Liver (tissue), 9 donors: ENCODE measurements around the gene CEP95. TPM values are rescaled to one million over a fixed set of nuclear protein-coding genes. Genes with fewer than 3 reads are reported as not detected.
A peak's percentile ranks its signal among the peaks of the same experiment; 100 is the strongest.

Experiments used
- DNase-seq: peaks from one replicate; pipeline ENCODE4 v3.0.0-alpha.2; 2017; ENCODE audit warnings: low spot score
- H3K27ac ChIP-seq, 2 donors: one replicate each; pipeline ENCODE4 v1.7.0; 2013; ENCODE audit warnings: inconsistent platforms in 2 of 2, low read length in 2 of 2, control low read depth in 1 of 2, low read depth in 1 of 2, mild to moderate bottlenecking in 1 of 2
- H3K27me3 ChIP-seq, 4 donors: one replicate each; pipeline versions ENCODE4 v1.6.1 to v1.7.0; 2013; ENCODE audit warnings: low read length in 3 of 4, inconsistent platforms in 1 of 4, mild to moderate bottlenecking in 1 of 4, moderate library complexity in 1 of 4; ENCODE audit not compliant: control insufficient read depth in 4 of 4, insufficient read depth in 4 of 4
- H3K36me3 ChIP-seq, 4 donors: one replicate each; pipeline versions ENCODE4 v1.6.1 to v1.7.0; 2013; ENCODE audit warnings: low read length in 3 of 4, mild to moderate bottlenecking in 3 of 4, low read depth in 1 of 4, moderate library complexity in 1 of 4; ENCODE audit not compliant: control insufficient read depth in 4 of 4, insufficient read depth in 3 of 4
- H3K4me1 ChIP-seq, 4 donors: one replicate each; pipeline versions ENCODE4 v1.6.1 to v1.7.0; 2013; ENCODE audit warnings: low read length in 3 of 4, mild to moderate bottlenecking in 3 of 4, moderate library complexity in 1 of 4; ENCODE audit not compliant: control insufficient read depth in 4 of 4, insufficient read depth in 4 of 4
- H3K4me3 ChIP-seq, 3 donors: one replicate each; pipeline versions ENCODE4 v1.6.1 to v1.7.0; 2013; ENCODE audit warnings: low read length in 3 of 3, control low read depth in 1 of 3, low read depth in 1 of 3, mild to moderate bottlenecking in 1 of 3
- H3K9ac ChIP-seq, 2 donors: one replicate each; pipeline ENCODE4 v1.7.0; 2013; ENCODE audit warnings: low read length in 2 of 2, mild to moderate bottlenecking in 2 of 2, moderate library complexity in 2 of 2, control low read depth in 1 of 2, low read depth in 1 of 2
- H3K9me3 ChIP-seq, 4 donors: one replicate each; pipeline versions ENCODE4 v1.6.1 to v1.7.0; 2013; ENCODE audit warnings: low read length in 3 of 4; ENCODE audit not compliant: control insufficient read depth in 4 of 4
- EGR1 ChIP-seq, 2 donors: IDR thresholded peaks; 2 replicates each; pipeline ENCODE4 v1.6.1; 2016 to 2018; ENCODE audit warnings: antibody characterized with exemption in 2 of 2, low read depth in 2 of 2
- FOXA1 ChIP-seq: IDR thresholded peaks from 2 replicates; pipeline ENCODE4 v1.6.1; 2016; ENCODE audit warnings: antibody characterized with exemption
- FOXA2 ChIP-seq: IDR thresholded peaks from 2 replicates; pipeline ENCODE4 v1.6.1; 2016; ENCODE audit warnings: antibody characterized with exemption
- GABPA ChIP-seq, 2 donors: IDR thresholded peaks in 1 of 2; conservative IDR thresholded peaks in 1 of 2; 2 replicates each; pipeline ENCODE4 v1.6.1; 2016; ENCODE audit warnings: antibody characterized with exemption in 2 of 2, mild to moderate bottlenecking in 1 of 2, moderate library complexity in 1 of 2
- HNF4A ChIP-seq, 2 donors: conservative IDR thresholded peaks; 2 replicates each; pipeline ENCODE4 v1.6.1; 2016; ENCODE audit warnings: antibody characterized with exemption in 2 of 2, mild to moderate bottlenecking in 2 of 2
- HNF4G ChIP-seq: IDR thresholded peaks from 2 replicates; pipeline ENCODE4 v1.6.1; 2016; ENCODE audit warnings: antibody characterized with exemption
- JUND ChIP-seq, 2 donors: IDR thresholded peaks; 2 replicates each; pipeline ENCODE4 v1.6.1; 2016; ENCODE audit warnings: antibody characterized with exemption in 2 of 2
- NR2F2 ChIP-seq: IDR thresholded peaks from 2 replicates; pipeline ENCODE4 v1.6.1; 2016; ENCODE audit warnings: antibody characterized with exemption
- RAD21 ChIP-seq, 2 donors: IDR thresholded peaks; 2 replicates each; pipeline ENCODE4 v1.6.1; 2016; ENCODE audit warnings: antibody characterized with exemption in 2 of 2, mild to moderate bottlenecking in 2 of 2
- RXRA ChIP-seq, 2 donors: IDR thresholded peaks; 2 replicates each; pipeline ENCODE4 v1.6.1; 2017 to 2018; ENCODE audit warnings: antibody characterized with exemption in 2 of 2, mild to moderate bottlenecking in 1 of 2
- SP1 ChIP-seq: IDR thresholded peaks from 2 replicates; pipeline ENCODE4 v1.6.1; 2018; ENCODE audit warnings: antibody characterized with exemption, mild to moderate bottlenecking
- TAF1 ChIP-seq: conservative IDR thresholded peaks from 2 replicates; pipeline ENCODE4 v1.6.1; 2016; ENCODE audit warnings: antibody characterized with exemption, mild to moderate bottlenecking
- YY1 ChIP-seq: IDR thresholded peaks from 2 replicates; pipeline ENCODE4 v1.6.1; 2016; ENCODE audit warnings: antibody characterized with exemption, mild to moderate bottlenecking
- WGBS: extraction: QIAGEN DNeasy Blood & Tissue Kit; methylation state at CpG from one replicate; pipeline ENCODE4 v1.1.7; 2013; 5-methylcytosine and 5-hydroxymethylcytosine counted together
- polyA plus RNA-seq, 2 donors: library from polyadenylated mRNA; stranded (reverse) in 1 of 2; unstranded in 1 of 2; fragments of 200-250 nt in 1 of 2; fragments of >200 nt in 1 of 2; fragmentation: Nextera tagmentation in 1 of 2; extraction: Ambion mirVana in 1 of 2; gene quantifications; one replicate each; pipeline versions ENCODE4 v1.2.1 to v1.2.3, GENCODE V29; 2013 to 2015
- total RNA-seq, 2 donors: library from RNA; depleted of rRNA; stranded (reverse); fragments of >200 nt; gene quantifications; one replicate each; pipeline ENCODE4 v1.2.3, GENCODE V29; 2014
- TF ChIP-seq, protein P1 (sequence below): IDR thresholded peaks from 2 replicates; pipeline ENCODE4 v1.6.1; 2016; ENCODE audit warnings: antibody characterized with exemption
- TF ChIP-seq, protein P2 (sequence below): IDR thresholded peaks from 2 replicates; pipeline ENCODE4 v1.6.1; 2016; ENCODE audit warnings: antibody characterized with exemption, mild to moderate bottlenecking
- TF ChIP-seq, protein P3 (sequence below): IDR thresholded peaks from 2 replicates; pipeline ENCODE4 v1.6.1; 2016; ENCODE audit warnings: antibody characterized with exemption
- TF ChIP-seq, protein P4 (sequence below): IDR thresholded peaks from 2 replicates; pipeline ENCODE4 v1.6.1; 2016; ENCODE audit warnings: antibody characterized with exemption
- donor health status: healthy.
- donor health status: healthy.
- donor health status: healthy.
- donor health status: healthy.
- donor health status: healthy.

The CEP95 gene
- total and polyA plus RNA-seq, 4 donors, result 5.3 to 23.3 (median 11.0) TPM

DNA sequence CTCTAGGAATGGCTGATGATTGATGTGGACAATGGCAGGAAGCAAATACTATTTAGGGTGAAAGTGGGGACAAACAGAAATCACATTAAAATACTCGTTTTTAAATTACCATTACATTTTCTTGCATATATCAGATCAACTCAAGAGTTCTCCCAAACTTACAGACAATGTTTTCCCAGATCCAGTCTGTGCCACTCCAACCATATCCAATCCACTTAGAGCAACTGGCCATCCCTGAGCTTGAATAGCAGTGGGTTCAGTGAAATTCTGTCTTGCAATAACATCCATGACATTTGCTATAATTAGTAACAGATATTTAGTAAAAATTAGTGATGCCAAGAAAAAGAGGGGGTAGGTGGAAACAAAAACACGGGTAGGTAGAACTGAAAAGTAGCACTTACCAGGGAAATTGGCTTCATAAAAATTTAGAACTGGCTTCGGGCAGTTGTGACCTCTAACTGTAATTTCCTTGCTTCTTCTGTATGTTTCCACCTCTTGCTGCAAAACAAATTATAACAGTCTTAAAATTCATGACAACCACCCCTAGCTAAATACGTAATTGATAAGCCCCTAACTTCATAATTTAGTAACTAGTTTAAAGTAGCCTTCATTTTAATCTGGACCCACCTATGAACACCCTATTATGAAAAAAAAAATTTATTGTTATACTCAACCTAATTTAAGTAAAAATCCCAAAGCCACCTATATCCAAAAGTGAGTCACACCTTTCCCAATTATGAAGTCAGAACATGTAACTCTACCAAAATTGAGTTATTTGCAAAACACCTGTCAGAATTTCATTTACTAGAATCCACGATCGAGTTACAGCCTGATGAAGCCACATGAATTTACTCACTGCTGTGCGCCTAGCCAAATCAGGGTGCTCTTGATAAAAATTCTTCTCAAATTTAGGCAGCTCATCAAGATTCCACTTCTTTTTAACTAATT, 2.7 kb upstream of the CEP95 start:
- no peak for TF ChIP-seq RAD21 (IDR thresholded peaks at IDR 0.05)
- no peak for TF ChIP-seq FOXA1
- peak overlapping the region; percentile 64 to 99 (median 99) for H3K4me3 ChIP-seq
- peak overlapping the region; percentile 98 to 100 for H3K27ac ChIP-seq
- DNase-seq, result no peak
- H3K27me3 ChIP-seq, result no peaks in the 10 kb centered on the region
- no peaks in the 10 kb centered on the region for H3K9me3 ChIP-seq
- H3K4me1 ChIP-seq, result peaks cover 5 to 52% (median 36%) of the 10 kb centered on the region in 4 donors
- H3K36me3 ChIP-seq, result peaks cover 12 to 60% (median 50%) of the 10 kb centered on the region in 4 donors
- WGBS, result 37% methylated on average over 7 of the region's 7 CpGs
- H3K9ac ChIP-seq, result peak overlapping the region; percentile 99

DNA sequence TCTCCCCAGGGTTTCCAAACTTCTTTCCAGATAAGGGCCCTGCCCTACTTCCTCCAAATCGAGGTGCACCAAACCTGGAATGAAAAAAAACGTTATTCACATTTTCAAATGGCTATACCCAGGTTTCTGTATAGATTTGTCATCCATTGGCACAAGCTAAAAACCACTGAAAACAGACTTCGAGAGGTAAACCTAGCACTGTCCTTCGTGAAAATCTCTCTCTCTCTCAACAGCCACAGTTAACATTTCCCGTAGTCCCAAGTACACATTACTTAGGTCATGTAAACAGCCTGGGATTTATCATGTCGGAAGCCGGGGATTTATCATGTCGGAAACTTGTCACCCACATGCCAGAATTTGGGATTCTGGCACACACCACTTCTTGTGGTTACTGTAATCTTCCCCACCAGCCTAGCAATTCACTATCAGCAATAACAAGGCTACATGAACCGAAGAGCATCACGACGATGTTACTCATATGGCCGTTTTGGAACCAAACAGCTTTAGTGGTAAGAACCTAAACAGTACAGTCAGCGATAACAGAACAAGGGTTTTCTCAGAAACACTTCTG, 1.9 kb upstream of the CEP95 start:
- Histone ChIP-seq H3K9me3 (no peaks in the 10 kb centered on the region), H3K27ac (peak overlapping the region; percentile 98 to 100), H3K4me3 (peak overlapping the region; percentile 64 to 99 (median 99)), H3K27me3 (no peaks in the 10 kb centered on the region), H3K4me1 (peaks cover 5 to 54% (median 33%) of the 10 kb centered on the region in 4 donors), H3K36me3 (peaks cover 10 to 54% (median 43%) of the 10 kb centered on the region in 4 donors), H3K9ac (peak overlapping the region; percentile 99)
- peak; percentile 37 for TF ChIP-seq FOXA2
- TF ChIP-seq, protein P1, sequence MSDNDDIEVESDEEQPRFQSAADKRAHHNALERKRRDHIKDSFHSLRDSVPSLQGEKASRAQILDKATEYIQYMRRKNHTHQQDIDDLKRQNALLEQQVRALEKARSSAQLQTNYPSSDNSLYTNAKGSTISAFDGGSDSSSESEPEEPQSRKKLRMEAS, result no peak
- peak in 1 of 2 donors; percentile 6 for TF ChIP-seq EGR1 (IDR thresholded peaks at IDR 0.05; ENCODE audit: low read depth in 2 of 2)
- no peak for TF ChIP-seq GABPA (IDR thresholded peaks at IDR 0.05 in 1 of 2, conservative IDR thresholded peaks at IDR 0.05 in 1 of 2)
- no peak for TF ChIP-seq RAD21 (IDR thresholded peaks at IDR 0.05)
- peak; percentile 7 for TF ChIP-seq NR2F2
- TF ChIP-seq YY1, result no peak
- TF ChIP-seq HNF4G, result no peak
- no peak for TF ChIP-seq FOXA1
- DNase-seq, result no peak
- under 1% methylated on average over 13 of the region's 13 CpGs for WGBS

- under 1% methylated on average over 76 of the region's 76 CpGs for WGBS
- H3K36me3 ChIP-seq, result peaks cover 4 to 53% (median 39%) of the 10 kb centered on the region in 4 donors
- peak overlapping the region; percentile 64 to 99 (median 99) for H3K4me3 ChIP-seq
- peak overlapping the region; percentile 98 to 100 for H3K27ac ChIP-seq
- DNase-seq, result peak; percentile 85
- H3K9me3 ChIP-seq, result no peaks in the 10 kb centered on the region
- peaks cover 5 to 47% (median 30%) of the 10 kb centered on the region in 4 donors for H3K4me1 ChIP-seq
- H3K27me3 ChIP-seq, result no peaks in the 10 kb centered on the region
- peak overlapping the region; percentile 99 for H3K9ac ChIP-seq
- TF ChIP-seq NR2F2 (no peak), GABPA (IDR thresholded peaks at IDR 0.05 in 1 of 2, conservative IDR thresholded peaks at IDR 0.05 in 1 of 2) (peak in 1 of 2 donors; percentile 61), JUND (IDR thresholded peaks at IDR 0.05) (no peak), RXRA (IDR thresholded peaks at IDR 0.05) (no peak), SP1 (no peak), FOXA1 (no peak), TAF1 (peak; percentile 90), HNF4A (conservative IDR thresholded peaks at IDR 0.05) (no peak), EGR1 (IDR thresholded peaks at IDR 0.05; ENCODE audit: low read depth in 2 of 2) (no peak), HNF4G (no peak)
- TF ChIP-seq, protein P2, sequence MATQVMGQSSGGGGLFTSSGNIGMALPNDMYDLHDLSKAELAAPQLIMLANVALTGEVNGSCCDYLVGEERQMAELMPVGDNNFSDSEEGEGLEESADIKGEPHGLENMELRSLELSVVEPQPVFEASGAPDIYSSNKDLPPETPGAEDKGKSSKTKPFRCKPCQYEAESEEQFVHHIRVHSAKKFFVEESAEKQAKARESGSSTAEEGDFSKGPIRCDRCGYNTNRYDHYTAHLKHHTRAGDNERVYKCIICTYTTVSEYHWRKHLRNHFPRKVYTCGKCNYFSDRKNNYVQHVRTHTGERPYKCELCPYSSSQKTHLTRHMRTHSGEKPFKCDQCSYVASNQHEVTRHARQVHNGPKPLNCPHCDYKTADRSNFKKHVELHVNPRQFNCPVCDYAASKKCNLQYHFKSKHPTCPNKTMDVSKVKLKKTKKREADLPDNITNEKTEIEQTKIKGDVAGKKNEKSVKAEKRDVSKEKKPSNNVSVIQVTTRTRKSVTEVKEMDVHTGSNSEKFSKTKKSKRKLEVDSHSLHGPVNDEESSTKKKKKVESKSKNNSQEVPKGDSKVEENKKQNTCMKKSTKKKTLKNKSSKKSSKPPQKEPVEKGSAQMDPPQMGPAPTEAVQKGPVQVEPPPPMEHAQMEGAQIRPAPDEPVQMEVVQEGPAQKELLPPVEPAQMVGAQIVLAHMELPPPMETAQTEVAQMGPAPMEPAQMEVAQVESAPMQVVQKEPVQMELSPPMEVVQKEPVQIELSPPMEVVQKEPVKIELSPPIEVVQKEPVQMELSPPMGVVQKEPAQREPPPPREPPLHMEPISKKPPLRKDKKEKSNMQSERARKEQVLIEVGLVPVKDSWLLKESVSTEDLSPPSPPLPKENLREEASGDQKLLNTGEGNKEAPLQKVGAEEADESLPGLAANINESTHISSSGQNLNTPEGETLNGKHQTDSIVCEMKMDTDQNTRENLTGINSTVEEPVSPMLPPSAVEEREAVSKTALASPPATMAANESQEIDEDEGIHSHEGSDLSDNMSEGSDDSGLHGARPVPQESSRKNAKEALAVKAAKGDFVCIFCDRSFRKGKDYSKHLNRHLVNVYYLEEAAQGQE, result peak; percentile 87
- TF ChIP-seq, protein P3, sequence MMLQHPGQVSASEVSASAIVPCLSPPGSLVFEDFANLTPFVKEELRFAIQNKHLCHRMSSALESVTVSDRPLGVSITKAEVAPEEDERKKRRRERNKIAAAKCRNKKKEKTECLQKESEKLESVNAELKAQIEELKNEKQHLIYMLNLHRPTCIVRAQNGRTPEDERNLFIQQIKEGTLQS, result no peak
- TF ChIP-seq, protein P4, sequence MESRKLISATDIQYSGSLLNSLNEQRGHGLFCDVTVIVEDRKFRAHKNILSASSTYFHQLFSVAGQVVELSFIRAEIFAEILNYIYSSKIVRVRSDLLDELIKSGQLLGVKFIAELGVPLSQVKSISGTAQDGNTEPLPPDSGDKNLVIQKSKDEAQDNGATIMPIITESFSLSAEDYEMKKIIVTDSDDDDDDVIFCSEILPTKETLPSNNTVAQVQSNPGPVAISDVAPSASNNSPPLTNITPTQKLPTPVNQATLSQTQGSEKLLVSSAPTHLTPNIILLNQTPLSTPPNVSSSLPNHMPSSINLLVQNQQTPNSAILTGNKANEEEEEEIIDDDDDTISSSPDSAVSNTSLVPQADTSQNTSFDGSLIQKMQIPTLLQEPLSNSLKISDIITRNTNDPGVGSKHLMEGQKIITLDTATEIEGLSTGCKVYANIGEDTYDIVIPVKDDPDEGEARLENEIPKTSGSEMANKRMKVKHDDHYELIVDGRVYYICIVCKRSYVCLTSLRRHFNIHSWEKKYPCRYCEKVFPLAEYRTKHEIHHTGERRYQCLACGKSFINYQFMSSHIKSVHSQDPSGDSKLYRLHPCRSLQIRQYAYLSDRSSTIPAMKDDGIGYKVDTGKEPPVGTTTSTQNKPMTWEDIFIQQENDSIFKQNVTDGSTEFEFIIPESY, result no peak
These were observed 1.2 kb upstream of the CEP95 start for GRCh38 chr17:64505340-64506200.
